Tibial nerve (tissue), 4 donors: Measurements from ENCODE around the gene LPCAT4.

Experiments
- EP300 ChIP-seq, 2 donors: sonication (generic); formaldehyde crosslinking; IDR thresholded peaks; one replicate each; pipeline ENCODE4 v1.6.1; 2017; ENCODE audit warnings: antibody characterized with exemption in 2 of 2, mild to moderate bottlenecking in 1 of 2
- POLR2A ChIP-seq, 2 donors: fragments of 450-650 bp; IDR thresholded peaks; one replicate each; pipeline ENCODE4 v1.6.1; 2017; ENCODE audit warnings: antibody characterized with exemption in 2 of 2, mild to moderate bottlenecking in 2 of 2, moderate library complexity in 2 of 2
- TF ChIP-seq, protein P1 (sequence below), 5 experiments: fragments of 200-600 bp in 3 of 5; fragments of 450-650 bp in 2 of 5; sonication (generic) in 3 of 5; IDR thresholded peaks; one replicate each; pipeline ENCODE4 v1.5.1; 2016 to 2019; ENCODE audit warnings: antibody characterized with exemption in 5 of 5, mild to moderate bottlenecking in 3 of 5, moderate library complexity in 2 of 5

DNA sequence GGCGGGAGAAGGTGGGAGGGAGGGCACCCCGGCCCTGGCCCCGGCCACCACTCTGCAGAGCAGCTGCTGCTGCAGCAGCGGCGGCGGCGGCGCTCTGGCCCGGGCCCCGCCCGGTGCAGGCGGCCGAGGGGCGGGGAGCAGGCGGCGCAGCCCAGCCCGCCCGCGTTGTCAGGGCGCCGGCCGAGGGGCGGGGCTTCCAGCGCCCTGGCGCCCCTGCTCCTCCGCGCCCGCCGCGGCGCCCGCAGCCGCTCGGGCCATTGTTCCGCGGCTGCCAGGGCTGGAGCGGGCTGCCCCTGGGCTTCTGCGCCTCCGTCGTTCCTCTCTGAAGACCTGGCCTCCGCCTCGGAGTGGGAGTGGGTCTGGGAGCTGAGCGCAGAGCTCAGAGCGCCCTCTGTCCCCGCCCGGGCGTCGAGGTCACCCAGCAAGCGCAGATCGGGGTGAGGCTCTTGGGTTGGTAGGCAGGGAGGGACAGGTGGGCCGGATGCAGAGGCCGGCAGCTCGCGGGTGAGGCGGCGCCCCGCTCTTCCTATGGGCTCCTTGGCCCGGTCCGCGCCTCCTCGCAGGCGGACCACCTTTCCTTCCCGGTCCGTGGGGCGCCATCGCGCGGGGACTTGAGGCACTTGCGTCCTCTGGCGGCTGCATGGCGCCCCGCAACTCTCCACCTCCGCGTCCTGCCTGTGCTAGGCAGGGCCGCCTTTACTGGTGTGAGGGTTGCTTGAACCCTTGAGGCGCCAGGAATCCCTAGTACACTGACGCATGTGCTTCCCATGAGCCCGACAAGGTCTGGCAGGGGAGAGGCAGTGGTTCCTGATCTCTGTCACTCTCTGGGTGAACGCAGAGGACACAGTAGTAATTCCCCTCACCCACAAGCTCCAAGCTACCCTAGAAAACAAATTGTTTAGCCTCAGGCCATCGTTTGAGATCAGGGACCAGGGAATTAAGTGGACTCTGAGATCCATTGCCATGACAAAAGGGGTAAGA lies at the start of gene LPCAT4:
- TF ChIP-seq, protein P1, sequence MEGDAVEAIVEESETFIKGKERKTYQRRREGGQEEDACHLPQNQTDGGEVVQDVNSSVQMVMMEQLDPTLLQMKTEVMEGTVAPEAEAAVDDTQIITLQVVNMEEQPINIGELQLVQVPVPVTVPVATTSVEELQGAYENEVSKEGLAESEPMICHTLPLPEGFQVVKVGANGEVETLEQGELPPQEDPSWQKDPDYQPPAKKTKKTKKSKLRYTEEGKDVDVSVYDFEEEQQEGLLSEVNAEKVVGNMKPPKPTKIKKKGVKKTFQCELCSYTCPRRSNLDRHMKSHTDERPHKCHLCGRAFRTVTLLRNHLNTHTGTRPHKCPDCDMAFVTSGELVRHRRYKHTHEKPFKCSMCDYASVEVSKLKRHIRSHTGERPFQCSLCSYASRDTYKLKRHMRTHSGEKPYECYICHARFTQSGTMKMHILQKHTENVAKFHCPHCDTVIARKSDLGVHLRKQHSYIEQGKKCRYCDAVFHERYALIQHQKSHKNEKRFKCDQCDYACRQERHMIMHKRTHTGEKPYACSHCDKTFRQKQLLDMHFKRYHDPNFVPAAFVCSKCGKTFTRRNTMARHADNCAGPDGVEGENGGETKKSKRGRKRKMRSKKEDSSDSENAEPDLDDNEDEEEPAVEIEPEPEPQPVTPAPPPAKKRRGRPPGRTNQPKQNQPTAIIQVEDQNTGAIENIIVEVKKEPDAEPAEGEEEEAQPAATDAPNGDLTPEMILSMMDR (IDR thresholded peaks at IDR 0.05) = peak; percentile 95 to 98 (median 96)
- peak; percentile 12 to 71 for TF ChIP-seq POLR2A (IDR thresholded peaks at IDR 0.05)
- peak in 1 of 2 donors; percentile 80 for TF ChIP-seq EP300 (IDR thresholded peaks at IDR 0.05)
